K562 (cell line): ENCODE data around the gene RBFOX1. TPM values are rescaled to one million over a fixed set of nuclear protein-coding genes. Genes with fewer than 3 reads are reported as not detected.

Experiments used
- DMBX1 ChIP-seq: fragments of 250-450 bp; sonication (Bioruptor Pico); IDR thresholded peaks from 2 replicates; pipeline ENCODE4 v1.8.0; 2022; ENCODE audit warnings: inconsistent platforms, mild to moderate bottlenecking, moderate library complexity, borderline replicate concordance
- ESRRA ChIP-seq: fragments of 450-650 bp; IDR thresholded peaks from 2 replicates; pipeline ENCODE4 v1.6.1; 2014; ENCODE audit warnings: low read depth, mild to moderate bottlenecking, moderate library complexity, borderline replicate concordance
- ETV5 ChIP-seq: sonication (generic); formaldehyde crosslinking; IDR thresholded peaks from 2 replicates; pipeline ENCODE4 v1.4.0; 2020; ENCODE audit warnings: low read depth, mild to moderate bottlenecking, missing genetic modification reagents
- NEUROD1 ChIP-seq: fragments of 150-350 bp; IDR thresholded peaks from 2 replicates; pipeline ENCODE4 v1.6.1; 2014; ENCODE audit warnings: borderline replicate concordance, low read length, low read depth; ENCODE audit not compliant: partially characterized antibody
- POLR2H ChIP-seq: IDR thresholded peaks from 2 replicates; pipeline ENCODE4 v1.6.1; 2016; ENCODE audit warnings: missing genetic modification characterization, low read depth, mild to moderate bottlenecking, control low read depth, missing compliant biosample characterization, moderate library complexity
- SIN3A ChIP-seq, 2 experiments: fragments of 150-350 bp in 1 of 2; IDR thresholded peaks; 2 replicates each; pipeline ENCODE4 v1.6.1; 2011 to 2016; ENCODE audit warnings: borderline replicate concordance in 2 of 2, low read depth in 2 of 2, low read length in 2 of 2, mild to moderate bottlenecking in 2 of 2, moderate library complexity in 2 of 2; ENCODE audit not compliant: control insufficient read depth in 1 of 2
- polyA plus RNA-seq, 8 experiments: library from polyadenylated mRNA; depleted of rRNA in 4 of 8; stranded (reverse) in 5 of 8; unstranded in 3 of 8; fragments of >200 nt; fragmentation: Nextera tagmentation in 2 of 8; fragmentation: Illumina TruSeq in 1 of 8; extraction: Ambion mirVana in 2 of 8; extraction: Trizol in 1 of 8; gene quantifications; 2 replicates each; pipeline versions ENCODE4 v1.2.1 to v1.2.3, GENCODE V29; 2011 to 2014; ENCODE audit warnings: inconsistent platforms in 1 of 8, missing spikeins in 1 of 8
- total RNA-seq, 7 experiments: library from RNA; depleted of rRNA in 6 of 7; stranded (reverse); fragments of >200 nt in 6 of 7; fragmentation: Illumina TruSeq in 2 of 7; extraction: Trizol in 2 of 7; gene quantifications; 2 replicates each; pipeline versions ENCODE4 v1.2.1 to v1.2.3, GENCODE V29; 2011 to 2021; ENCODE audit warnings: low replicate concordance in 1 of 7
- TF ChIP-seq, protein P1 (sequence below): fragments of 450-650 bp; IDR thresholded peaks from 2 replicates; pipeline ENCODE4 v1.6.1; 2016; ENCODE audit warnings: mild to moderate bottlenecking
- TF ChIP-seq, protein P2 (sequence below): fragments of 450-650 bp; IDR thresholded peaks from 2 replicates; pipeline ENCODE4 v1.6.1; 2018; ENCODE audit not compliant: partially characterized antibody
- TF ChIP-seq, protein P3 (sequence below): fragments of 450-650 bp; IDR thresholded peaks from 2 replicates; pipeline ENCODE4 v1.7.0; 2016; ENCODE audit warnings: borderline replicate concordance
- TF ChIP-seq, protein P4 (sequence below): fragments of 450-650 bp; formaldehyde crosslinking; IDR thresholded peaks from 2 replicates; pipeline ENCODE4 v1.4.0; 2022; ENCODE audit warnings: missing genetic modification characterization

RBFOX1 gene
- total and polyA plus RNA-seq, 9 of the 15 experiments (the other 6 are each of a cell fraction or from before 2014, with no cell fraction given), result 0.03 TPM; not detected in 8

DNA sequence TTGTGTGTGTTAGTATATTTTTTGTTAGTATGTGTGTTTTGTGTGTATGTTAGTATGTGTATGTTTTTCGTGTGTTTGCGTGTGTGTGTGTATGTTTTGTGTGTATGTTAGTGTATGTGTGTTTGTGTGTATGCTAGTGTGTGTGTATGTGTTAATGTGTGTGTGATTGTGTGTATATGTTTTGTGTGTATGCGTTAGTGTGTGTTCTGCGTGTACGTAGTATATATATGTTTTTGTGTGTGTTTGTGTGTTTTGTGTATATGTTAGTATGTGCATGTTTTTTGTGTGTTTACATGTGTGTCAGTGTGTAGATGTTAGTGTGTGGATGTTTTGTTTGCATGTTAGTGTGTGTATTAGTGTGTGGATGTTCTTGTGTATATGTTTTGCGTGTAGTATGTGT lies 29.6 kb downstream of the RBFOX1 start (continued):
- no peak for TF ChIP-seq SIN3A (IDR thresholded peaks at IDR 0.05; ENCODE audit: borderline replicate concordance in 2 of 2, control insufficient read depth in 1 of 2, low read depth in 2 of 2, low read length in 2 of 2)
- TF ChIP-seq ESRRA, result no peak
- TF ChIP-seq, protein P1, sequence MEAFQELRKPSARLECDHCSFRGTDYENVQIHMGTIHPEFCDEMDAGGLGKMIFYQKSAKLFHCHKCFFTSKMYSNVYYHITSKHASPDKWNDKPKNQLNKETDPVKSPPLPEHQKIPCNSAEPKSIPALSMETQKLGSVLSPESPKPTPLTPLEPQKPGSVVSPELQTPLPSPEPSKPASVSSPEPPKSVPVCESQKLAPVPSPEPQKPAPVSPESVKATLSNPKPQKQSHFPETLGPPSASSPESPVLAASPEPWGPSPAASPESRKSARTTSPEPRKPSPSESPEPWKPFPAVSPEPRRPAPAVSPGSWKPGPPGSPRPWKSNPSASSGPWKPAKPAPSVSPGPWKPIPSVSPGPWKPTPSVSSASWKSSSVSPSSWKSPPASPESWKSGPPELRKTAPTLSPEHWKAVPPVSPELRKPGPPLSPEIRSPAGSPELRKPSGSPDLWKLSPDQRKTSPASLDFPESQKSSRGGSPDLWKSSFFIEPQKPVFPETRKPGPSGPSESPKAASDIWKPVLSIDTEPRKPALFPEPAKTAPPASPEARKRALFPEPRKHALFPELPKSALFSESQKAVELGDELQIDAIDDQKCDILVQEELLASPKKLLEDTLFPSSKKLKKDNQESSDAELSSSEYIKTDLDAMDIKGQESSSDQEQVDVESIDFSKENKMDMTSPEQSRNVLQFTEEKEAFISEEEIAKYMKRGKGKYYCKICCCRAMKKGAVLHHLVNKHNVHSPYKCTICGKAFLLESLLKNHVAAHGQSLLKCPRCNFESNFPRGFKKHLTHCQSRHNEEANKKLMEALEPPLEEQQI, result no peak
- TF ChIP-seq NEUROD1, result no peak
- TF ChIP-seq ETV5 (CRISPR knock-in tag), result no peak
- no peak for TF ChIP-seq DMBX1 (CRISPR knock-in tag)
- no peak for TF ChIP-seq POLR2H (tag)
- TF ChIP-seq, protein P2, sequence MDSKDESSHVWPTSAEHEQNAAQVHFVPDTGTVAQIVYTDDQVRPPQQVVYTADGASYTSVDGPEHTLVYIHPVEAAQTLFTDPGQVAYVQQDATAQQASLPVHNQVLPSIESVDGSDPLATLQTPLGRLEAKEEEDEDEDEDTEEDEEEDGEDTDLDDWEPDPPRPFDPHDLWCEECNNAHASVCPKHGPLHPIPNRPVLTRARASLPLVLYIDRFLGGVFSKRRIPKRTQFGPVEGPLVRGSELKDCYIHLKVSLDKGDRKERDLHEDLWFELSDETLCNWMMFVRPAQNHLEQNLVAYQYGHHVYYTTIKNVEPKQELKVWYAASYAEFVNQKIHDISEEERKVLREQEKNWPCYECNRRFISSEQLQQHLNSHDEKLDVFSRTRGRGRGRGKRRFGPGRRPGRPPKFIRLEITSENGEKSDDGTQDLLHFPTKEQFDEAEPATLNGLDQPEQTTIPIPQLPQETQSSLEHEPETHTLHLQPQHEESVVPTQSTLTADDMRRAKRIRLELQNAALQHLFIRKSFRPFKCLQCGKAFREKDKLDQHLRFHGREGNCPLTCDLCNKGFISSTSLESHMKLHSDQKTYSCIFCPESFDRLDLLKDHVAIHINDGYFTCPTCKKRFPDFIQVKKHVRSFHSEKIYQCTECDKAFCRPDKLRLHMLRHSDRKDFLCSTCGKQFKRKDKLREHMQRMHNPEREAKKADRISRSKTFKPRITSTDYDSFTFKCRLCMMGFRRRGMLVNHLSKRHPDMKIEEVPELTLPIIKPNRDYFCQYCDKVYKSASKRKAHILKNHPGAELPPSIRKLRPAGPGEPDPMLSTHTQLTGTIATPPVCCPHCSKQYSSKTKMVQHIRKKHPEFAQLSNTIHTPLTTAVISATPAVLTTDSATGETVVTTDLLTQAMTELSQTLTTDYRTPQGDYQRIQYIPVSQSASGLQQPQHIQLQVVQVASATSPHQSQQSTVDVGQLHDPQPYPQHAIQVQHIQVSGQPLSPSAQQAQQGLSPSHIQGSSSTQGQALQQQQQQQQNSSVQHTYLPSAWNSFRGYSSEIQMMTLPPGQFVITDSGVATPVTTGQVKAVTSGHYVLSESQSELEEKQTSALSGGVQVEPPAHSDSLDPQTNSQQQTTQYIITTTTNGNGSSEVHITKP, result no peak
- TF ChIP-seq, protein P3, sequence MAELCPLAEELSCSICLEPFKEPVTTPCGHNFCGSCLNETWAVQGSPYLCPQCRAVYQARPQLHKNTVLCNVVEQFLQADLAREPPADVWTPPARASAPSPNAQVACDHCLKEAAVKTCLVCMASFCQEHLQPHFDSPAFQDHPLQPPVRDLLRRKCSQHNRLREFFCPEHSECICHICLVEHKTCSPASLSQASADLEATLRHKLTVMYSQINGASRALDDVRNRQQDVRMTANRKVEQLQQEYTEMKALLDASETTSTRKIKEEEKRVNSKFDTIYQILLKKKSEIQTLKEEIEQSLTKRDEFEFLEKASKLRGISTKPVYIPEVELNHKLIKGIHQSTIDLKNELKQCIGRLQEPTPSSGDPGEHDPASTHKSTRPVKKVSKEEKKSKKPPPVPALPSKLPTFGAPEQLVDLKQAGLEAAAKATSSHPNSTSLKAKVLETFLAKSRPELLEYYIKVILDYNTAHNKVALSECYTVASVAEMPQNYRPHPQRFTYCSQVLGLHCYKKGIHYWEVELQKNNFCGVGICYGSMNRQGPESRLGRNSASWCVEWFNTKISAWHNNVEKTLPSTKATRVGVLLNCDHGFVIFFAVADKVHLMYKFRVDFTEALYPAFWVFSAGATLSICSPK, result no peak
- TF ChIP-seq, protein P4, sequence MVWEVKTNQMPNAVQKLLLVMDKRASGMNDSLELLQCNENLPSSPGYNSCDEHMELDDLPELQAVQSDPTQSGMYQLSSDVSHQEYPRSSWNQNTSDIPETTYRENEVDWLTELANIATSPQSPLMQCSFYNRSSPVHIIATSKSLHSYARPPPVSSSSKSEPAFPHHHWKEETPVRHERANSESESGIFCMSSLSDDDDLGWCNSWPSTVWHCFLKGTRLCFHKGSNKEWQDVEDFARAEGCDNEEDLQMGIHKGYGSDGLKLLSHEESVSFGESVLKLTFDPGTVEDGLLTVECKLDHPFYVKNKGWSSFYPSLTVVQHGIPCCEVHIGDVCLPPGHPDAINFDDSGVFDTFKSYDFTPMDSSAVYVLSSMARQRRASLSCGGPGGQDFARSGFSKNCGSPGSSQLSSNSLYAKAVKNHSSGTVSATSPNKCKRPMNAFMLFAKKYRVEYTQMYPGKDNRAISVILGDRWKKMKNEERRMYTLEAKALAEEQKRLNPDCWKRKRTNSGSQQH, result no peak
